Activated CD8-positive, alpha-beta T cell treated with anti-CD3 and anti-CD28 coated beads for 36 hours (primary cell): ENCODE results near the gene FN1. TPM values are rescaled to one million over a fixed set of nuclear protein-coding genes. Genes with fewer than 3 reads are reported as not detected.

Experiments used
- ATAC-seq: fragments of 200-7000 bp; cut with Tn5 transposase; one replicate; pipeline ENCODE4 v1.10.0; 2021; ENCODE audit warnings: mild to moderate bottlenecking, moderate library complexity
- CTCF ChIA-PET: fragments of 350-600 bp; sonication (Branson Sonifier 250); formaldehyde crosslinking; loops from one replicate; lab custom pipeline; 2021; ENCODE audit warnings: antibody characterized with exemption; lab: Charles Lee
- POLR2A ChIA-PET: fragments of 350-600 bp; sonication (Branson Sonifier 250); formaldehyde crosslinking; loops from one replicate; lab custom pipeline; 2021; ENCODE audit warnings: antibody characterized with exemption; lab: Charles Lee
- DNase-seq: peaks from one replicate; pipeline ENCODE4 v3.0.0-alpha.2; 2020
- H3K27ac Mint-ChIP-seq: one replicate; pipeline ENCODE4 v1.8.0; 2021; ENCODE audit warnings: mild to moderate bottlenecking, mixed read lengths
- H3K27me3 Mint-ChIP-seq: one replicate; pipeline ENCODE4 v1.8.0; 2021; ENCODE audit warnings: mixed read lengths
- H3K36me3 Mint-ChIP-seq: one replicate; pipeline ENCODE4 v1.8.0; 2021; ENCODE audit warnings: low read depth, mixed read lengths
- H3K4me1 Mint-ChIP-seq: one replicate; pipeline ENCODE4 v1.8.0; 2021; ENCODE audit warnings: low read depth, mixed read lengths
- H3K4me3 Mint-ChIP-seq: one replicate; pipeline ENCODE4 v1.8.0; 2021; ENCODE audit warnings: mild to moderate bottlenecking, moderate library complexity, mixed read lengths
- H3K9me3 Mint-ChIP-seq: one replicate; pipeline ENCODE4 v1.8.0; 2021; ENCODE audit warnings: mixed read lengths
- CTCF ChIP-seq: fragments of 200-600 bp; IDR thresholded peaks from one replicate; pipeline ENCODE4 v1.8.0; 2022; ENCODE audit warnings: antibody characterized with exemption, mild to moderate bottlenecking
- intact Hi-C: fragments of 100-400 bp; cut with micrococcal nuclease; formaldehyde crosslinking; loops from one replicate; pipeline ENCODE4 v1.10.0; 2022
- total RNA-seq, 2 experiments: library from RNA; stranded (reverse); gene quantifications; one replicate each; pipeline ENCODE4 v1.2.3, GENCODE V29; 2021

The FN1 gene
- total RNA-seq, 2 experiments from 2014 or later: 0.11 TPM; not detected in 1

DNA sequence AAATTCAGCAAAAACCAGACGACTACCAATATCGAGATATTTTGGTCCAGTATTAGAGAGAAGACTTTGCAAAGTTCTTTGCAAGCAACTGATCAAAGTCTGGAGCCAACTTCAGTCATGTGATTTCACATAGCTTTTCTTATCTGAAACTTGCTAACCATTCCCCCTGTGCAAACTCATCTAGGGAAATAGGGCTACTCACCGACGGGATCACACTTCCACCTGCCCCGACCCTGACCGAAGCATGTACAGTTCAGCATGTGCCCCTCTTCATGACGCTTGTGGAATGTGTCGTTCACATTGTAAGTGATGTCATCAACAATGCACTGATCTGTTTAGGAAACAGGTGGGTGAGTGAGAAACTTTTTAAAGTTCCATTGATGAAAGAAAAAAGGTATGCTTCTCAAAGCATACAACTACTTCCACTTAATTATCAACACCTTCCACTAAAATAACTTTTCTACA, 15.4 kb downstream of the FN1 start:
- no peaks in the 10 kb centered on the region for H3K4me1 Mint-ChIP-seq
- H3K27me3 Mint-ChIP-seq: peaks cover 28% of the 10 kb centered on the region
- DNase-seq (no peak), ATAC-seq (no peak)
- no peaks in the 10 kb centered on the region for H3K9me3 Mint-ChIP-seq
- H3K36me3 Mint-ChIP-seq: no peaks in the 10 kb centered on the region
- ChIA-PET POLR2A (no interaction called here), CTCF (interaction anchor here (1.1 kb wide), 1 partner anchor 34 kb away, joined by 3 read pairs; no protein-coding TSS in a partner anchor)
- TF ChIP-seq CTCF: no peak
- intact Hi-C loops: no loop called here
- H3K4me3 Mint-ChIP-seq: no peak overlapping the region
- no peak overlapping the region for H3K27ac Mint-ChIP-seq

DNA sequence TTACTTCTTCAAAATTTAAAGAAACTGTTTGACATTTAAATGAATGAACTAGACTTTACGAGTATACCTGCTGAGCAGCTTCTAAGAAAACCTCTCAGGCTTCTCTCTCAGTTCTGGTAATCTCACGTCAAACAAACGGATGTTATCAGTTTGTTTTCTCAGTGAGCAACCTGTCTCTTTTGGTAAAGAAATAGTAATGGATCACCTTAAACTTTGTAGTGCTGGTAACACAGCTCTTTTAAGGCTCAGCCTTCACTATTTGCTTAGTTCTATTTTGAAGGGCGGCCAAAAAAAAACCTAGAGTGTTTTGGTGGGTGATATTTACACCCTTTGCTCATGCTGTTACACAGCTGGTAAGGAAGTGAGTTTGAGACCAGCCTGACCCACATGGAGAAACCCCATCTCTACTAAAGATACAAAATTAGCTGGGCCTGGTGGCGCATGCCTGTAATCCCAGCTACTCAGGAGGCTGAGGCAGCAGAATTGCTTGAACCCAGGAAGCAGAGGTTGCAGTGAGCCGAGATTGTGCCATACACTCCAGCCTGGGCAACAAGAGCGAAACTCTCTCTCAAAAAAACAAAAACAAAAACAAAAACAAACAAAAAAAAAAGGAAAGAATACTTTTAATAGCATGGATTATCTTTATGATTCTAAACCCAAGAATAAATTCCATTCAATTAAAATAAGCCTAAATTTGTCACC, 15.9 kb downstream of the FN1 start:
- Mint-ChIP-seq H3K9me3 (no peaks in the 10 kb centered on the region), H3K4me3 (no peak overlapping the region), H3K4me1 (no peaks in the 10 kb centered on the region), H3K27ac (no peak overlapping the region), H3K27me3 (peaks cover 28% of the 10 kb centered on the region), H3K36me3 (no peaks in the 10 kb centered on the region)
- intact Hi-C loops: no loop called here
- no peak for DNase-seq
- POLR2A ChIA-PET: interaction anchor here (0.8 kb wide), 1 partner anchor 68 kb away, joined by 3 read pairs; no protein-coding TSS in a partner anchor
- TF ChIP-seq CTCF: no peak
- no peak for ATAC-seq
- CTCF ChIA-PET: interaction anchor here (1.1 kb wide), 1 partner anchor 35 kb away, joined by 3 read pairs; no protein-coding TSS in a partner anchor

DNA sequence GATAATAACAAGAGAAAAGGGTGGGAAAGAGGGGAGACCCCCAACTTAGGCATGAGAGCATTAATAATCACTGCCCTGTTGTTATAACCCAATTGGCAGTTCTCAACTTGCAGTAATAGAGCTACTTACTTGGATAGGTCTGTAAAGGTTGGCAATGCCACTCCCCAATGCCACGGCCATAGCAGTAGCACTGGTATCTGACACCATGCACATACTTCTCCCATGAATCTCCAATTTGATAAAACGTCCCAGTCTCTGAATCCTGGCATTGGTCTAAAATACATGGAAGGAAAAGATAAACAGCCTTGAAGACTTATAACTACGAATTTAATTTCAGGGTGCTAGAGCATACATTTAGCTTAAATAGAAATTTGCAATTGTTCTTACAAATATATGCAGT, 16.8 kb downstream of the FN1 start:
- intact Hi-C loops: no loop called here
- no peak for TF ChIP-seq CTCF
- CTCF ChIA-PET: interaction anchor here (1.1 kb wide), 1 partner anchor 35 kb away, joined by 3 read pairs; no protein-coding TSS in a partner anchor
- H3K4me3 Mint-ChIP-seq: no peak overlapping the region
- ATAC-seq (no peak), DNase-seq (no peak)
- H3K36me3 Mint-ChIP-seq: no peaks in the 10 kb centered on the region
- POLR2A ChIA-PET: interaction anchor here (0.8 kb wide), 1 partner anchor 67 kb away, joined by 3 read pairs; no protein-coding TSS in a partner anchor
- H3K4me1 Mint-ChIP-seq: no peaks in the 10 kb centered on the region
- H3K27ac Mint-ChIP-seq: no peak overlapping the region
- H3K27me3 Mint-ChIP-seq: peaks cover 28% of the 10 kb centered on the region
- H3K9me3 Mint-ChIP-seq: no peaks in the 10 kb centered on the region

DNA sequence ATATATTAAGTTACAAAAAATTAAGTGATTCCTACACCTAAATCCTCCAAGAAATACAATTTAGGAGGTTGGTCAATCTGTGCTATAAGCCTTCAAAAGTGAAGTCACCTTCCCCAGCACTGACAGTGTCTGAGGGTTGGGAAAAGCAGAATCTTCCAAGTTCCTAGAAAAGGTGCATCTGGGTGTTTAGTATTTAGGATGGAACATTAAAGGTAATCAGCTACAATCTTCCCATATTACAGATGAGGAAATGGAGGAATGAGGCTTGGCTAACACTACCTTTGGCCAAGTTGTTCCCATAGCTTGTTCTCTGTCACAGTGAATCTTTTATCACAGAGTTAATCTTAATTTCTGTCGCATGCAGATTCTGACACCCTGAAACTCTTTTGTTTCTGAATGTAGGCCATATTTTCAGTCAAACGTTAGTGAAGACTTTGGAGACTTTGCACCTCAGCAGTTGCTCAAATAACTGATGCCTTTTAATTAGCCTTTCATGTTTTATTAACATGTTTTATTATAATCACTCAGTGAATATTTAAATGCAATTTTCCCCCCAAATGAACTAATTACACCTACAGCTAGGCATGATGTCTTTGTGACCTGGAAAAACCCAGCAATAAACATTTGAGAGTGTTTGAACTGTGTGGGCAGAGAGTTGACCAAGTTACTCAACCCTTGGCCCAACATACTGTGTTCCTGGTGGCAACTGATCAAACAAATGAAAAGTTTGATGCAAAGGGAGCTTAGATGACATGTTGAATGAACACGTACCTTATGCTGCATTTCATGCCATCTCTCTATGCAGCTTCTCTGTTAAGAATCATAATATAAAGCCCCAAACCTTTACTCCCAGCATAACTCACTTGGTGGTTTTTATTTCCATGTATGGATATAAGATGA, 17.6 kb downstream of the FN1 start:
- ATAC-seq: no peak
- Mint-ChIP-seq H3K36me3 (no peaks in the 10 kb centered on the region), H3K4me1 (no peaks in the 10 kb centered on the region), H3K27ac (no peak overlapping the region), H3K9me3 (no peaks in the 10 kb centered on the region), H3K4me3 (no peak overlapping the region), H3K27me3 (peaks cover 30% of the 10 kb centered on the region)
- intact Hi-C loops: no loop called here
- DNase-seq: no peak
- TF ChIP-seq CTCF: no peak
- ChIA-PET POLR2A (no interaction called here), CTCF (no interaction called here)
